MM.1S (cell line): ENCODE data around the gene CALB2.

ENCODE experiments used
- EZH2 ChIP-seq: fragments of 300-600 bp; sonication (generic); optimal IDR thresholded peaks from 2 replicates; pipeline ENCODE3; 2017; ENCODE audit warnings: low read depth, mild to moderate bottlenecking, antibody characterized with exemption, low read length, mixed read lengths
- EZH2phosphoT487 ChIP-seq: fragments of 300-600 bp; sonication (generic); IDR thresholded peaks from 2 replicates; pipeline ENCODE4 v1.6.1; 2018; ENCODE audit warnings: antibody characterized with exemption, low read length
- TF ChIP-seq, protein P1 (sequence below): fragments of 300-600 bp; sonication (generic); IDR thresholded peaks from 2 replicates; pipeline ENCODE4 v1.5.1; 2016; ENCODE audit warnings: antibody characterized with exemption, low read length, mixed read lengths

- TF ChIP-seq, protein P1, sequence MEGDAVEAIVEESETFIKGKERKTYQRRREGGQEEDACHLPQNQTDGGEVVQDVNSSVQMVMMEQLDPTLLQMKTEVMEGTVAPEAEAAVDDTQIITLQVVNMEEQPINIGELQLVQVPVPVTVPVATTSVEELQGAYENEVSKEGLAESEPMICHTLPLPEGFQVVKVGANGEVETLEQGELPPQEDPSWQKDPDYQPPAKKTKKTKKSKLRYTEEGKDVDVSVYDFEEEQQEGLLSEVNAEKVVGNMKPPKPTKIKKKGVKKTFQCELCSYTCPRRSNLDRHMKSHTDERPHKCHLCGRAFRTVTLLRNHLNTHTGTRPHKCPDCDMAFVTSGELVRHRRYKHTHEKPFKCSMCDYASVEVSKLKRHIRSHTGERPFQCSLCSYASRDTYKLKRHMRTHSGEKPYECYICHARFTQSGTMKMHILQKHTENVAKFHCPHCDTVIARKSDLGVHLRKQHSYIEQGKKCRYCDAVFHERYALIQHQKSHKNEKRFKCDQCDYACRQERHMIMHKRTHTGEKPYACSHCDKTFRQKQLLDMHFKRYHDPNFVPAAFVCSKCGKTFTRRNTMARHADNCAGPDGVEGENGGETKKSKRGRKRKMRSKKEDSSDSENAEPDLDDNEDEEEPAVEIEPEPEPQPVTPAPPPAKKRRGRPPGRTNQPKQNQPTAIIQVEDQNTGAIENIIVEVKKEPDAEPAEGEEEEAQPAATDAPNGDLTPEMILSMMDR = no peak
- TF ChIP-seq EZH2phosphoT487 = no peak
- no peak for TF ChIP-seq EZH2
Observed at GRCh38 chr16:71432906-71433305, 74.4 kb downstream of the CALB2 start.
